Measurements from ENCODE around the gene ADARB2.

The ADARB2 gene

GRCh38 chr10:1185911-1186682 is 551.2 kb downstream of the ADARB2 start:
- DNase-seq (ENCODE audit: low read depth), result no peak

- DNase-seq (ENCODE audit: low read depth), result no peak
These were observed 552.5 kb downstream of the ADARB2 start for GRCh38 chr10:1184541-1185430.

- no peak for DNase-seq (ENCODE audit: low read depth)
These were observed 553.6 kb downstream of the ADARB2 start for GRCh38 chr10:1183701-1184100.

GRCh38 chr10:1183033-1183396 is 554.3 kb downstream of the ADARB2 start:
- DNase-seq (ENCODE audit: low read depth), result no peak

- no peak for DNase-seq (ENCODE audit: low read depth)
These were observed 554.9 kb downstream of the ADARB2 start for GRCh38 chr10:1182280-1183032.

GRCh38 chr10:1180836-1181235 is 556.5 kb downstream of the ADARB2 start:
- DNase-seq (ENCODE audit: low read depth), result no peak

- no peak for DNase-seq (ENCODE audit: low read depth)
These were observed 557.1 kb downstream of the ADARB2 start for GRCh38 chr10:1180071-1180730.

- DNase-seq (ENCODE audit: low read depth), result no peak
These were observed 557.8 kb downstream of the ADARB2 start for GRCh38 chr10:1179346-1180070.

- no peak for DNase-seq (ENCODE audit: low read depth)
These were observed 558.8 kb downstream of the ADARB2 start for GRCh38 chr10:1178506-1178905.

GRCh38 chr10:1177936-1178335 is 559.4 kb downstream of the ADARB2 start:
- DNase-seq (ENCODE audit: low read depth), result no peak

GRCh38 chr10:1175956-1176565 is 561.3 kb downstream of the ADARB2 start:
- no peak for DNase-seq (ENCODE audit: low read depth)

GRCh38 chr10:1174022-1174421 is 563.3 kb downstream of the ADARB2 start:
- DNase-seq (ENCODE audit: low read depth), result no peak

GRCh38 chr10:1173091-1173490 is 564.2 kb downstream of the ADARB2 start:
- DNase-seq (ENCODE audit: low read depth), result no peak

GRCh38 chr10:1172256-1172984 is 564.9 kb downstream of the ADARB2 start:
- DNase-seq (ENCODE audit: low read depth), result no peak

- no peak for DNase-seq (ENCODE audit: low read depth)
These were observed 565.7 kb downstream of the ADARB2 start for GRCh38 chr10:1171586-1171985.

GRCh38 chr10:1171182-1171581 is 566.1 kb downstream of the ADARB2 start:
- no peak for DNase-seq (ENCODE audit: low read depth)

GRCh38 chr10:1170867-1171180 is 566.5 kb downstream of the ADARB2 start:
- DNase-seq (ENCODE audit: low read depth), result no peak

GRCh38 chr10:1169981-1170866 is 567.1 kb downstream of the ADARB2 start:
- DNase-seq (ENCODE audit: low read depth), result no peak

GRCh38 chr10:1169186-1169885 is 568.0 kb downstream of the ADARB2 start:
- no peak for DNase-seq (ENCODE audit: low read depth)
